Nucleus accumbens (tissue), 56 donors: Measurements from ENCODE around the gene C10orf120.
A peak's percentile ranks its signal among the peaks of the same experiment; 100 is the strongest.

Source experiments
- DNase-seq, 56 donors: peaks; one replicate each; lab custom pipeline; 2025; lab: John Stamatoyannopoulos, UW

Gene C10orf120

DNA sequence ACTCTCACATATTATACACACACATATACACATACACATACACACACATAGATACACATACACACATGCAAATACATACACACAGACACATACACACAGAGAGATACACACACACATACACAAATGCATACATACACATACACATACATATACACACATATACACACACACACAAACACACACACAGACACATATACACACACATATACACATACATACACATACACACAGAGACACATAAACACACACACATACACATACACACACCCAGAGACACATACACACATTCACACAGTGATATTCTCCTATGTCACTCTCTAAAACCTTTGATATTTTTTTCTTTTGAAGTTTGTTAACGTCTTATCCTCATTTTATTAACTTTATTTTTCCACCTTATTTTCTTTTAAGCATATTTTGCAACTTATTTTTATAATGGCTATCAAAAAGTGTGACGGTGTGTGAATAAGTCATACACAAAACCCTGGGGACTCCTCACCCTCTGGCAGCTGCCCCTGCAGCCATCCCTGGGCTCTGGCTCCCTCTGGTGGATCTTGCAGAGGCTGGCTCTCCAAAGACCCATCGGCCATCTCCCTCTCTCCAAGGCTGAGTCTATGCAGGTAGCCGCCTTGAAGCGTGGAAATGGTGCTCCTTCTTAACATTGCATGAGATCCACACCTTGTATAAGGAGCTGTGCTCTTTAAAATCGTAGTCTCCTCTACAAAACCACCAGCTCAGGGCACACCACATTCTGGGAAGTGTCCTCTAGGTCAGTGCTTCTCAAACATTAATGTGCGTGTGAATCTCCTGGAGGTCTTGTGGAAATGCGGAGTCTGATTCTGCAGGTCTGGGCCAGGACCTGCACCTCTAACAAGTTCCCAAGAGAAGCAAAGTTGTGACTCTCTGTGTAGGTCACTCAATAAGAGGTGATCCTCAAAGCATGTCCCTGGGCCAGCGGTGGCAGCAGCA is 4.1 kb upstream of the C10orf120 start:
- peak in 52 of 56 donors; percentile 3 to 84 (median 53) for DNase-seq

DNA sequence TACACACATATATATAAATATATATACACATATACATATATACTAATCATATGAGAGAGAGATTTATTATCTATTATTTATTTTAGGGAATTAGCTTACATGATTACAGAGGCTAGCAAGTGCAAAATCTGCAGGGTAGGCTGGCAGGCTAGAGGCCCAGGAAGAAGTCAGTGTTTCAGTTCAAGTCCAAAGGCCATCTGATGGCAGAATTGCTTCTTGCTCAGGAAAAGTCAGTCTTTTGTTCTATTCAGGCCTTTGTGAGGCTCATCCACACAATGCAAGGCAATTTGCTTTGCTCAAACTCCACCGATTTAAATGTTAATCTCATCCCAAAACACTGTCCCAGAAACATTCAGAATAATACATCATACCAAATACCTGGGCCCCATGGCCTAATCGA is 2.6 kb upstream of the C10orf120 start:
- peak in 11 of 56 donors; percentile 2 to 32 (median 6) for DNase-seq

DNA sequence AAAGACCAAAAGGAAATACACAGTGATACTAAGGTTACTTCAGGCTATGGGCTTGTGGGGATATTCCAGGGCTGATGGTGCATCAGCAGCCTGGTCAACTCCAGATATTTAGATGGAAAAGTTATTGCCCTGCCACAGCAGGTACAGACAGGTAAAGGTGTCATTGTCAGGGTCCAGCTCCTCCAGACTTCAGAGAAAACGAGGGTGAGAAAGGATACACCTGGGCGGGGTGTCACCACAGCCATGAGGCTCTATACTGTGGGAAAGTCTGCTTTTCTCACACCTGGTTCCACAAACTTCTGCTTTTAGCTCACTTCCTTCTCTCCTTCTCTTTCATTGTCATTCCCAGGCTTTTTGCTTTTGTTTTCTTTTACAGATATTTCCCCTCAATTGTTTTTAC is 2.0 kb upstream of the C10orf120 start:
- no peak for DNase-seq

DNA sequence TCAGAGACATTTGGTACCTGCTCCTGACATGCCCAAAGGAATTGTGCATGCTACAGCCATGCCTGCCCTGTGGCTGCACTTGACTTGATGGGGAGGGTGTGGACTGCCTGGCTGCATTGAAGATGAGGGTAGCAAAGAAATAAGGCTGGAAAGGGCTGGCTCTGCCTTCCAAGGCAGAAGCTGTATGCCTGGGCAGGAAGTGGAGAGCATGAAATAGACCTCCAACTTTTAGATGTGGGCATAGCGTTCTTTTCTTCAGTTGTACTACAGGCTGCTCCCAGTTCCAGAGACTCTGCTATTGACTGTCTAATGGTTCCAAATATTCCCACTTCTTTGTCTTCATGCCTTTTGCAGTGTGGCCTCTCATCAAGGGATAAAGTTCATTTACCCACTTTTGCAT is 3.0 kb downstream of the C10orf120 start:
- no peak for DNase-seq

DNA sequence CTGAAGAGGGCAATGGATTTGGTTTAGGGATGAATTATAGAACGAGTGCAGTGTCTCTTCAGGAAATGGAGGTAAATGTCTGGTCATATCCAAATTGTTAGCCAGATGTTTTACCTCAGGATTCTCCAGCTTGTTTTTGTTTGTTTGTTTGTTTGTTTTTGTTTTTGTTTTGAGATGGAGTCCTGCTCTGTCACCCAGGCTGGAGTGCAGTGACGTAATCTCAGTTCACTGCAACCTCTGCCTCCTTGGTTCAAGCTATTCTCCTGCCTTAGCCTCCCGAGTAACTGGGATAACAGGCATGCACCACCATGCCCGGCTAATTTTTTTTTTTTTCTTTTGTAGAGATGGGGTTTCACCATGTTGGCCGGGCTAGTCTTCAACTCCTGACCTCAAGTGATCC is 6.9 kb downstream of the C10orf120 start:
- DNase-seq, result no peak

DNA sequence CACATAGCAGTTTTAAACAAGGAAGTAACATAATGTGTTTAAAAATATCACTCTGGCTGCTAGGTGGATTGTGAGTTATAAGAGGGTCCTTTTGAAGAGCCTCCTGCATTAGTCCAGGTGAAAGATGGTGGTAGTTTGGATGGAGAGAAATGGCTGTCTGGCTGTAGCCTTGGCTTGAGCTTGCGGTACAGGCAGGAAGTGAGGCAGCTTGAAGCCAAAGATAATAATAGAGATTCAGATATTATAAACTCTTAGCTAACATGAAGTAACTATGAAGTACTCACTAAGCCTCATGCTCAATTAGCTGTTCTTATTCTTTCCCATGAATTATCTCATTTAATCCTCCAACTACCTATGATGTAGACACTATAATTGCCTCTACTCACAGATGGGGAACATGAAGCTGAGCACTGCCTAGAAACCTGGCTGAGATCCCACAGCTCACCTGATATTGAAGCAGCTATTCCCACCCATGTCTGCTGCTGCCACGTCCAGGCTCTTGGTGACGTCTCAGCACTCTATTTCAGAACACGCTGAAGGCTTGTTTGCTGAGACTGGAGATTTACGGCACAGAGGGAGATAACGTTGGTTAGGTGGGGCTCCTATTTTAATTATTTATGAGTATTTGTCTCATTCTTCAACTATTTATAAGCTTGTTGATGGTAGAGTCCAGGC is 10.4 kb downstream of the C10orf120 start:
- DNase-seq, result no peak

DNA sequence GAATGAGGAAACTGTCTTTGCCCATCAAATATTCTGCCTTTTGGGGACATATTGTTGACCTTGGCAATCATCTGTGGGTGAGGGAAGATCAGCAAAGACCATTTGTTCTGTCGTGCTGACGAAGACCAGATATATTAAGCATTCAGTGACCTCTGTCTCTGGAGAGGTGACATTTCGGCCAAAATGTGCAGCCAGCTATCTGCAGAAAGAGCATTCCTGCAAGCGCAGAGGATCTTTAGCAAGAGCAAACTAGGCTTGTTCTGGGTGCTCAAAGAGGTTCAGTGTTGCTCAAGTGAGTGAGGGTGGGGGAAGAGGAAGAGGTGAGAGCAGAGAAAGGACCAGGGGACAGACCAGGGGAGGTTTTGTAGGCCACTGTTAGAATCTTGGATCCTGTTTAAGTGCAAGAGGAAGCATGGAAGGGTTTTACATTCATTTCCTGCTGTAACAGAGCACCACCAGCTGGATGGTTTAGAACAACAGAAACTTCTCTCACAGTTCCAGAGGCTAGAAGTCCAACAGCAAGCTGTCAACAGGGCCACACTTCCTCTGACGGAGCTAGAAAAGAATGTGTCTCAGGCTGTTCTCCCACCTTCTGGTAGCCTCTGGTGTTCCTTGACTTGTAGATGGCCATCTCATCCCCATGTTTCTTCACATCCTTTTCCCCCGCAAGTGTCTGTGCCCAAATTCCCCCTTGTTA is 11.2 kb downstream of the C10orf120 start:
- DNase-seq, result peak in 1 of 56 donors; percentile 6

DNA sequence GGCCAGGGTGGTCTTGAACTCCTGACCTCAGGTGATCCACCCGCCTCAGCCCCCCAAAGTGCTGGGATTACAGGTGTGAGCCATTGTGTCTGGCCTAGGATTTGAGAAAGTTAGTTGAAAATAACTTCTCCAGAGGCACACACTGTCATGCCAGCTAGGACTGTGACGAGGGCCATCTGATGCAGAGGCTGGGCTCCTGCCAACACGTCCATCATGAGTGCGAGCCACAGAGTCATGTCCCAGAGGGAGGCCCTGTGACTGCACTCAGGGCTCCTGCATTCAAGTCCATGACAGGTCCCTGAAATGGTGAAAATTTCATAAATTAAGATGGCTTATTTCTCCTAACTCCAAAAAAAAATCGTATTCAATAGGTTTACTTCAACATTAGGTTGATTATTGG is 17.1 kb downstream of the C10orf120 start:
- DNase-seq, result no peak

DNA sequence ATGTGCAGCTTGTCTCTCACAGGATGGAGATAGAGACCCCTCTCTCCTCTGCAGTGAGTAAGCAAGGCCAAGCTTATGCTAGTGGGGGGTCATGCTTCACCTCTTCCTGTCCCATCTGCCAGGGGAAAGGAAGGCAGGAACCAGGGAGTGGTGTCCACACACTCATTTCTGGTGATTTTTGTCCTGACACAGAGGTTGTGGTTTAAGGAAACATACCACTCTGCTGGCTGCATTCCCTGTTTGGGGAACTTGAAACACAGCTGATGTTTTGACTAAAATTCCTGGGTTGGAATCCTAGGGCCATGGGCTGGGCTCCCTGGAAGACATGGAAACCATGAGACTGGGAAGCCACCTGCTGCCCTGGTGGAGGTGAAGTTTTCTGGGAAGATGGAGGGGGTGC is 21.4 kb downstream of the C10orf120 start:
- no peak for DNase-seq

DNA sequence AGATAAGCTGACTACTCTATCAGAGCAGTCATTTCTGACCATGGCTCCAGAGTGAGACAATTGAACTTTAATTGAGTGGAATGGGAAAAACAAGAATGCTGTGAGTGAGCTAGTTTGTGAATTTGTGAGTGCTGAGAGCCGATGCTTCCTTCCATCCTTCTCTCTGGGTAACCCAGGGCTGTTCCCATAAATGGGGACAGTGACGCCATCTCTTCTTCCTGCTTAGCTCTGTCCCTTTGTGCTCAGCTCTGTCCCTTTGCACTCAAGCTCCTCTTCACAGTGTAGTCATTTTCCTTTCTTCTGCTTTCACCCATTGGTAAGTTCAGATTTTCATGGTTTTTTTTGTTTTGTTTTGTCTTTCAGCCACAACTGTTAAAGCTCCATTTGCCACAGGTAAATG is 24.4 kb downstream of the C10orf120 start:
- no peak for DNase-seq

DNA sequence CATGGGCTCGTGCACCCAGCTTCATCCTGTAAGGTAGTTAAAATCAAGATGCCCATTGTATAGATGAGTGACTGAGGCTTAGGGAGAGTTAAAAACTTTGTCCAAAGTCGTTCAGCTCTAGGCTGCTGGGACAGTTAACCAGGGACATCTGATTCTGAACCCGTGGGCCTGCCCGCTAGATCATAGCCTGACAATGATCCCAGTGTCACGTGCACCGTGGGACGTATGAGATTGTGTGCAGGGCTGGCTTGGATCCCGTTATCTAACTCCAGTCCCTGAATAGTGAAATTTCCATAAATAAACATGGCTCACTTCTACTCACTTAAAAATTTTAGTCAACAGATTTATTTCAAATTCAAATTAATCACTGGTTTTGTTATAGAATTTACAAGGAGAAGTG is 24.9 kb downstream of the C10orf120 start:
- DNase-seq, result peak in 8 of 56 donors; percentile 2 to 38 (median 10)

DNA sequence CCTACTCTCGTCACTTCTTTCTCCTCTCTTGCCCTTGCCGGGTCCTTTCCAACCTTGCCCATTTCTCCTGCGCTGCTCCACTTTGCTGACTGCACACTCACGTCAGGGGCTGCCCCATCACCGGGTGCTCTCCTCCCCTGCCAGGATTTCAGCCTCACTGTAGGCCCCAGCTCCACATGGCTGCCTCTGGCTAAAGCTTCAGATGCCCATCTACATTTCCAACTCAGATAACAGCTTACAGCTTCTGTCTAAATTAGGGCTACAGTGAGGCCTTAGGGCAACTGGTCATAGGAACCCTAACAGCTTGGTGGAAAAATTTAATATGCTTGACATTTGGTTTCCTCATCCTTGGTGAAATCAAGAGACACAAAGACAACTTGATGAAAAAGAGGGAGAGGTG is 25.9 kb downstream of the C10orf120 start:
- no peak for DNase-seq

DNA sequence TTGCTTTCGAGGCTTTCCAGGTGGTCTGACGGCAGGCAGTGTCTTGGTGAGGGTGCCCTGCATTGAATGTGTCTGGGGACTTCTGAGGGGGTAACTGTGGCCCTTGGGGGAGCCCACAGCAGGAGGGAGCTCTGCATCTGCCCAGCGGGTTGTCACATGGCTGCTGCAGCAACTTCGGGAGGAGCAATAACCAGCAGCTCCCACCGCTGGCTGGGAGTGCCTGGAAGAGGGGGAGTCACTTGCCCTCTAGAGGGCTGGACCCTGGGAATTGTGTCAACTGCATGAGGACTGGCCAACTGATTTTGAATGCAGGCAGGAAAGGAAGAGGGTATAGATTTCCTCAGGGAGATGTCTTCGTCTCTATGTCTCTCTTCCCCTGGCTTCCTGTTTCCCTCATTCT is 26.4 kb downstream of the C10orf120 start:
- no peak for DNase-seq

DNA sequence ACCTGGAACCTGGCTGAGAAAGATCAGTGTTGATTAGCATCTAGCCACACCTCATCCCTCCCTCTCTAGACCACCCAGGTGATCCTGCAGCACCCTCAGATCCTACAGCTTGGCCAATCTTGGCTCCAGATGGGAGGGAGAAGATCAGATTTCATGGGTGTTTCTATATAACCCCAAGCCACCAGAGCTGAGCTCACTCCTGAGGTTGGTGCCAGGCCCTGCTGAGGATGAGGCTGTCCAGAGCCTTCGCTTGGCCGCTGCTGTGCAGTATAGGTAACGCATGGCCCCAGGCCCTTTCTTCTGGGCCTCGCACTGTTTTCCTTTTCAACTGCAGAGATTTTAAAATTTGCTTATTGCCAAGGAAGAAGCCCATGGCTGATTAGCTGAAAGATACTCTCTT is 27.0 kb downstream of the C10orf120 start:
- DNase-seq, result no peak

DNA sequence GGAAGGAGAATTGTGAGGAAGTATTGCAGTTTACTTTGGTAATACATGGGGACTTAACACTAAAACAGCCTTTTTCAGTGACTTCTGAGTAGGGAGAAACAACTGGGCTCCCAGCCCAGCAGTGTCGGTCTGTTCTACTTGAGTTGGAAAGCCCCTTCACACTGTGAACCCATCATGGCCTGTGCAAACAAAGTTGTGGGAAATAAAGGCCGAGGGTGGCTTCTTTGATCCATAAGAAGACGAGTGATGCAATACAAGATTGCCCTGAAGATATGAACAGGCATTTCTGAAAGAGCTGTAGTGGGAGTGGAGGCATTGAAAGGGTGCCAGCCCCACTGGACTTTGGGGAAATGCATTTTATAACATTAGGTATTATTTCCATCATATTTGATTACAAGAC is 28.3 kb downstream of the C10orf120 start:
- no peak for DNase-seq

DNA sequence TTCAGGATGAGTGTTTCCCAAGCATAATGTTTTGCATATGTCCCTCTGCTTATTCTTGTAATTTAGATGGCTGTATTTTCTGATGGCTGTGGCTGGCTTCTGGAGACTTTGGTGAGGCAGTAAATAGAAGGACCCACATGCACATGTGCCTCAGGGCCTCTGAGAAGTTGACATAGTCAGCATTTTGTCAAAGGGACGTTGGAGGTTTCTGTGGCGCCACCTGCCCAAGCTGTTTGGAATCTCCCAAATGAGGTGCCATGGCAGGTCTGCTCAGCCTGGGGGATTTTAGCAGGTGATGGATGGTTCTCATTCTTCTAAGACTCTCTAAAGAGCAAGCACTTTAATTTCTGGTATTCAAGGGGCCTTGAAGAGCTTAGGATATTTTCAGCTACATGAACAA is 29.8 kb downstream of the C10orf120 start:
- DNase-seq, result no peak

DNA sequence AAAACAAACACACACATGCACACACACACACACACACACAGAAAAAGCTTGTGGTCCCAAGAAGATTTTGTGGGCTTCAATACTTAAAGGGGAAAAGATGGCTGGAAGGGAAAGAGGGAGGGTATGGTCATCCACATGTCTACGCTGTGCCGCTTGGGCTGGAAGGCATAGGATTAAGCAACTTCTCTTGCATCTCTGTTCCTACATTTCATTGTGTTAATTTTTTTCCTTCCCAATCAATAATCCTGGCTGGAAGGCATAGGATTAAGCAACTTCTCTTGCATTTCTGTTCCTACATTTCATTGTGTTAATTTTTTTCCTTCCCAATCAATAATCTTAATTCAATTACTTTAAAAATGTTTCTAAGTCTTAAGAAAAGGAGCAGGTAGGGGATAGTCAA is 30.6 kb downstream of the C10orf120 start:
- no peak for DNase-seq

DNA sequence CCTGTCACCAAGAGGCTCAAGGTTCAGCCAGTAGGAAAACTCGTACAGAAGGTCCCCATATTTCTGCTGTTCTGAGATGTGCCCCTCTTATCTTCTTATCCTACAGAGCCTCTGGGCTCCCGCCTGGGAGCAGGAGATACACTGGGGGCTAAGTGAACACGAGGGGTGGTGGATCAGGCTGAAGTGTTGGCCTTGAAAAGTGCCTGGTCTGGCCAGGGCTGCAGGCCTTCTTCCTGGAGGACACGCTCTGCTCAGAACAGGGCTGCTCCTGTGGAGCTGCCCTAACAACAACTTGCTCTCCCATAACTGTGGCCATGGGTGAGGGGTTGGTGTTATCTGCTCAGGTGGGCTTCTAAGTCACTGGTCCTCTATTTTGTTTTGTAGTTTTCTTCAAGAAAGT is 33.7 kb downstream of the C10orf120 start:
- no peak for DNase-seq

DNA sequence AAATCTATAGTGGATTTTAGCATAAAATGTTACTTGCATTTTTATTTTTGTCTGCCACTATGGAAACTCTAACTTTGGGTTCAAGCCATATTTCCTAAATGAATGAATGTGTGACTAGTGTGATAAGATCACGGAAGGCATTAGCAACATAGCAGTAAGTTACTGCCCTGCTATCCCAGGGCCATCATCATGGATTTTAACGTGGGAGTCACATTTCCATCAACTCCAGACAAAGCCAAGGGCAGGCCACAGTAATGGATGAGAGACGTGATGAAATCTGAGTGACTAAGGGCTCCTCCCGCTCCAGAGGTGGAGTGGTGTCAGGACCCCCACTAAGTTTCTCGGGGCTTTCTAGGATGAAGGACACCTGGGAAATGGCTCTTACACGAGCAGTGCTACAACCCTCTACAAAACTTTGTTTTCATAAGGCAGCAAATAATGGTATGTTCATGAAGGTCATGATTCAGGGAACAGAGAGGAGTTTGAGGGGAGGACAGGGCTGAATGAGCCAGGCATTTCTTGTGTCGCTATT is 34.3 kb downstream of the C10orf120 start:
- DNase-seq, result no peak

DNA sequence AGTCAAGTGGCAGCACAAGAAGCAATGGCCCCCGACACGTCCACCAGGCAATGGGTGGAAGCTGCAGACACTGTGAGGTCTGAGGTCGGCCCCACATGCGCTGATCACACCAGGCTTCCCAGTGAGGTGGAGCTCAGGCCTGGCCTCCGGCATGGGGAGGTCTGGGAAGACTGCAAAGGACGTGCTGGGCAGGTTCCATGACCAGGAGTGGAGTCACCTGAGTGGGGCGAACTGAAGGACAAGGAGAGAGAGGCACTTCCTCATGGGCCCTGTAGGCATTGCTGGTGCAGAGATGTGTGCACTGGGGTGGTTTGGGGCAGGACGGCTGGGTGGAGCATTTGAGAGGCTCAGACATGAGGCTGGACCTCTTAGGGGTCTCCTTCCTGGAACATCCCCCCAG is 35.1 kb downstream of the C10orf120 start:
- no peak for DNase-seq

DNA sequence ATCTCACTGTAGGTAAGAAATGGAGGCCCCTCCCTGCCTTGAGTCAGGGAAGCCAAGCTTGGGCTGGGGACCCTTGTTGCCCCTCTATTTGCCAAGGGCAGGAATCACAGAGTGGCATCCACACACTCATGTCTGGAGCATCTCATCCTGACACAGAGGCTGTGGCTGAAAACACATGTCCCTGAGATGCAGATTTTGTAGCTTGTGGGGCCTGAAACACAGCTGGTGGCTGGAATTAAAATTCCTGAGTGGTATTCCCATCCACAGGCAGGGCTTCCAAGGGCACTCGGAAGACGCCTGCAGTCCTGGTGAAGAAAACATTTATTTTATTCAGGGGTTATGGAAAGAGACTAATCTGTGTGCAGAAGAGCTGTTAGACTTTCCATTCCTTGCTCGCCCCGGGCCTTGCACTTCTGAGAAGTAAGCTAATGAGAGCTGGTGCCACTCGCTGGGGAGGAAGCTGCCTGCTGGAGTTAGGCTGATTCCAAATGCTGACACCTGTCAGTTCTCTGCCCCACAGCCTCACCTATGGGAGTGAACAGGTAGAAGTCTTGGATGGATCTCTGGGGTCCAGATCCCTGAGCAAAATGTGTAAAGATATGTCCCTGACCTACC is 36.0 kb downstream of the C10orf120 start:
- no peak for DNase-seq
